HEK293 (cell line): ENCODE measurements around the gene DYNLT3.

ENCODE experiments used
- CTCF ChIA-PET: fragments of 350-600 bp; formaldehyde crosslinking; extraction: SDS; loops from one replicate; lab custom pipeline; 2021; ENCODE audit warnings: antibody characterized with exemption; lab: Yijun Ruan, JAX
- POLR2A ChIA-PET: fragments of 300-600 bp; formaldehyde crosslinking; extraction: SDS; loops from one replicate; lab custom pipeline; 2020; ENCODE audit warnings: antibody characterized with exemption, inconsistent platforms; lab: Yijun Ruan, JAX
- H3K27ac ChIP-seq: fragments of 200-500 bp; sonication (Bioruptor generic); 2 replicates; pipeline ENCODE4 v1.5.1; 2014; ENCODE audit warnings: low read depth, low read length, control low read depth, inconsistent platforms; ENCODE audit errors: extremely low read depth
- H3K36me3 ChIP-seq, 2 experiments: fragments of 200-500 bp in 1 of 2; sonication (Bioruptor generic) in 1 of 2; 1 replicate in 1 of 2; 2 replicates in 1 of 2; pipeline ENCODE4 v1.5.1; 2014 to 2017; ENCODE audit warnings: inconsistent platforms in 2 of 2, low read length in 2 of 2; ENCODE audit not compliant: control insufficient read depth in 2 of 2, insufficient read depth in 1 of 2
- H3K4me1 ChIP-seq: fragments of 200-500 bp; sonication (Bioruptor generic); 2 replicates; pipeline ENCODE4 v1.5.1; 2014; ENCODE audit warnings: mild to moderate bottlenecking, low read length, inconsistent platforms; ENCODE audit not compliant: control insufficient read depth, insufficient read depth
- H3K4me3 ChIP-seq: 2 replicates; pipeline ENCODE4 v1.5.1; 2011; ENCODE audit warnings: low read depth, mild to moderate bottlenecking, control low read depth, low read length, moderate library complexity
- H3K9me3 ChIP-seq: fragments of 200-500 bp; sonication (Bioruptor generic); 2 replicates; pipeline ENCODE4 v1.5.1; 2014; ENCODE audit warnings: low read depth, low read length, inconsistent platforms; ENCODE audit not compliant: control insufficient read depth, insufficient read depth
- EGR2 ChIP-seq: fragments of 450-650 bp; formaldehyde crosslinking; IDR thresholded peaks from 2 replicates; pipeline ENCODE4 v1.5.1; 2016; ENCODE audit warnings: low read depth, missing biosample characterization, missing genetic modification characterization
- HOXA7 ChIP-seq: sonication (generic); formaldehyde crosslinking; IDR thresholded peaks from 2 replicates; pipeline ENCODE4 v1.8.1; 2022; ENCODE audit warnings: missing genetic modification reagents, borderline replicate concordance
- KLF9 ChIP-seq: fragments of 450-650 bp; formaldehyde crosslinking; IDR thresholded peaks from 2 replicates; pipeline ENCODE4 v1.5.1; 2016; ENCODE audit warnings: missing biosample characterization, missing genetic modification characterization, low read depth
- SP3 ChIP-seq: fragments of 450-650 bp; formaldehyde crosslinking; IDR thresholded peaks from 2 replicates; pipeline ENCODE4 v1.5.1; 2016; ENCODE audit warnings: missing biosample characterization, missing genetic modification characterization
- ZBTB10 ChIP-seq: fragments of 450-650 bp; formaldehyde crosslinking; IDR thresholded peaks from 2 replicates; pipeline ENCODE4 v1.5.1; 2016; ENCODE audit warnings: missing biosample characterization, missing genetic modification characterization
- ZBTB17 ChIP-seq: fragments of 450-650 bp; formaldehyde crosslinking; IDR thresholded peaks from 2 replicates; pipeline ENCODE4 v1.5.1; 2016; ENCODE audit warnings: missing biosample characterization, missing genetic modification characterization
- ZBTB6 ChIP-seq: fragments of 450-650 bp; formaldehyde crosslinking; IDR thresholded peaks from 2 replicates; pipeline ENCODE4 v1.5.1; 2017; ENCODE audit warnings: missing biosample characterization, missing genetic modification characterization
- ZFP69B ChIP-seq: fragments of 450-650 bp; formaldehyde crosslinking; IDR thresholded peaks from 2 replicates; pipeline ENCODE4 v1.5.1; 2016; ENCODE audit warnings: missing biosample characterization, missing genetic modification characterization
- ZNF112 ChIP-seq: fragments of 450-650 bp; formaldehyde crosslinking; IDR thresholded peaks from 2 replicates; pipeline ENCODE4 v1.5.0; 2017; ENCODE audit warnings: missing biosample characterization, missing genetic modification characterization
- ZNF140 ChIP-seq: fragments of 450-650 bp; formaldehyde crosslinking; IDR thresholded peaks from 2 replicates; pipeline ENCODE4 v1.5.1; 2016; ENCODE audit warnings: missing biosample characterization, missing genetic modification characterization
- ZNF146 ChIP-seq: fragments of 450-650 bp; formaldehyde crosslinking; IDR thresholded peaks from 2 replicates; pipeline ENCODE4 v1.5.1; 2016; ENCODE audit warnings: missing biosample characterization, missing genetic modification characterization
- ZNF214 ChIP-seq: fragments of 450-650 bp; formaldehyde crosslinking; IDR thresholded peaks from 2 replicates; pipeline ENCODE4 v1.5.1; 2017; ENCODE audit warnings: missing biosample characterization, mild to moderate bottlenecking, missing genetic modification characterization, borderline replicate concordance
- ZNF280D ChIP-seq: fragments of 450-650 bp; formaldehyde crosslinking; IDR thresholded peaks from 2 replicates; pipeline ENCODE4 v1.5.1; 2016; ENCODE audit warnings: missing biosample characterization, missing genetic modification characterization
- ZNF341 ChIP-seq: fragments of 450-650 bp; formaldehyde crosslinking; IDR thresholded peaks from 2 replicates; pipeline ENCODE4; 2016; ENCODE audit warnings: low read depth, missing biosample characterization, missing genetic modification characterization
- ZNF561 ChIP-seq: fragments of 450-650 bp; IDR thresholded peaks from 2 replicates; pipeline ENCODE4 v1.5.1; 2018; ENCODE audit warnings: missing biosample characterization, missing genetic modification characterization, borderline replicate concordance
- ZNF639 ChIP-seq: fragments of 450-650 bp; formaldehyde crosslinking; IDR thresholded peaks from 2 replicates; pipeline ENCODE4 v1.5.1; 2016; ENCODE audit warnings: missing biosample characterization, missing genetic modification characterization
- ZNF645 ChIP-seq: fragments of 450-650 bp; formaldehyde crosslinking; IDR thresholded peaks from 2 replicates; pipeline ENCODE4; 2016; ENCODE audit warnings: missing biosample characterization, missing genetic modification characterization
- ZNF707 ChIP-seq: fragments of 450-650 bp; formaldehyde crosslinking; IDR thresholded peaks from 2 replicates; pipeline ENCODE4 v1.5.1; 2016; ENCODE audit warnings: missing biosample characterization, missing genetic modification characterization
- ZNF792 ChIP-seq: fragments of 450-650 bp; formaldehyde crosslinking; IDR thresholded peaks from 2 replicates; pipeline ENCODE4 v1.5.1; 2016; ENCODE audit warnings: missing biosample characterization, missing genetic modification characterization
- ZSCAN18 ChIP-seq: fragments of 450-650 bp; formaldehyde crosslinking; IDR thresholded peaks from 2 replicates; pipeline ENCODE4 v1.5.1; 2016; ENCODE audit warnings: missing biosample characterization, missing genetic modification characterization

The DYNLT3 gene

GRCh38 chrX:37799936-37800335, 47.4 kb downstream of the DYNLT3 start:
- TF ChIP-seq ZNF280D (no peak), ZNF792 (tag by site-specific recombination) (no peak), ZNF146 (tag by site-specific recombination) (no peak), ZSCAN18 (tag by site-specific recombination) (no peak), ZNF645 (tag by site-specific recombination) (no peak), ZBTB17 (tag by site-specific recombination) (no peak), ZBTB6 (tag by site-specific recombination) (no peak), KLF9 (tag by site-specific recombination) (no peak), EGR2 (tag by site-specific recombination) (no peak), ZNF112 (tag by site-specific recombination) (no peak), ZNF341 (tag by site-specific recombination) (no peak), ZNF707 (tag by site-specific recombination) (no peak), SP3 (tag by site-specific recombination) (no peak), ZNF214 (tag by site-specific recombination) (no peak), ZBTB10 (tag by site-specific recombination) (no peak), ZNF140 (tag by site-specific recombination) (no peak), ZFP69B (tag by site-specific recombination) (no peak), HOXA7 (CRISPR knock-in tag) (no peak), ZNF561 (tag by site-specific recombination) (no peak), ZNF639 (tag by site-specific recombination) (no peak)
- no peaks in the 10 kb centered on the region for H3K4me1 ChIP-seq
- no peaks in the 10 kb centered on the region for H3K9me3 ChIP-seq
- H3K36me3 ChIP-seq, result no peaks in the 10 kb centered on the region
- POLR2A ChIA-PET, result no interaction called here
- H3K27ac ChIP-seq, result no peak overlapping the region
- CTCF ChIA-PET, result no interaction called here
- no peak overlapping the region for H3K4me3 ChIP-seq
